Stimulated activated CD4-positive, alpha-beta T cell treated with anti-CD3 and anti-CD28 coated beads, TNF-alpha, amount 100 ng/mL, for 24 hours (primary cell): ENCODE results near the gene BMP8B.
"Not testable (repeated sequence)": the region's sequence is repeated elsewhere in the genome, so short reads cannot be mapped to it uniquely, and the experiment has no call there.

Source experiments
- DNase-seq, 3 experiments: peaks; one replicate each; pipeline ENCODE4 v3.0.0-alpha.2; 2020; ENCODE audit warnings: low read depth in 3 of 3

The BMP8B gene

DNA sequence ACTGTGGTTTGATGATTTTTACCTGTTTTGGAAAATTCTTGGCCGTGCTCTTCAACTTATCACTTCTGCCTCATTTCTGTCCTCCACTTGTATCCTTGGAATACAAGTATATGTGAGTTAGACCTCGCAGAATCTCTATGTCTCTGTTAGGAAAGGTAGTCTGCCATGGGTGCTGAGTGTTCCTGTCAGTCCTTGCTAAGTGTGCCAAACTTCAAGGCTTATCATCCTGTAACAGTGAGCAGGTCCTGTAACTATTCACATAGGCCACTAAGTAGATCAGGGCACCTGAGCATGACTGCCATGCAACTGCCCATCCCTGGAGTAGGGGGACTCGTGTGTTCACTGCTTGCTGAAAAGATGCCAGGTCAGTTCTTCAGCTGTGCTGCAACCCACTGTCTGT, 24.2 kb upstream of the BMP8B start:
- no peak for DNase-seq

DNA sequence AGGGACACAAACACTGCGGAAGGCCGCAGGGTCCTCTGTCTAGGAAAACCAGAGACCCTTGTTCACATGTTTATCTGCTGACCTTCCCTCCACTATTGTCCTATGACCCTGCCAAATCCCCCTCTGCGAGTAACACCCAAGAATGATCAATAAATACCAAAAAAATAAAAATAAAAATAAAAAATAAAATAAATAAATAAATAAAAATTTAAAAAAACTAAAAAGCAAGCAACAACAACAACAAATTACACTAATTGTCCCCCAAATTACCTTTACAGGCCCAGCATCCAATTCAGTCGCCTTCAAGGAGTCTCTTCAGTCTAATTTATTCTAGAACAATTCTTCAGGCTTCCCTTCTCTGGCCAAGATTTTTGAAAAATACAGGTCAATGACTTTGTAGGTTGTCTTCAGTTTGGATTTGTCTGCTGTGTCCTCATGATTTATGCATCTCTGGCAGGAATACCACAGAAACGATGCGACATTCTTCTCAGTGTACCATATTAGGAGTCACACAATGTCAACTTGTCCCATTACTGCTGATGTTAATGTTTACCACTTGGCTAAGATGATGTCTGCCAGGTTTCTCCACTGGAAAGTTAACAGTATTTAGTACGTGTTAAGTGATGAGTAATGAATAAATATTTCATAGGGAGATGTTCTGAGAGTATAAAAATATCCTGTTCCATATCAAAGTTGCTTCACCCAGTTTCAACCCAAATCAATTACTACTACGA, 20.3 kb upstream of the BMP8B start:
- DNase-seq: no peak

DNA sequence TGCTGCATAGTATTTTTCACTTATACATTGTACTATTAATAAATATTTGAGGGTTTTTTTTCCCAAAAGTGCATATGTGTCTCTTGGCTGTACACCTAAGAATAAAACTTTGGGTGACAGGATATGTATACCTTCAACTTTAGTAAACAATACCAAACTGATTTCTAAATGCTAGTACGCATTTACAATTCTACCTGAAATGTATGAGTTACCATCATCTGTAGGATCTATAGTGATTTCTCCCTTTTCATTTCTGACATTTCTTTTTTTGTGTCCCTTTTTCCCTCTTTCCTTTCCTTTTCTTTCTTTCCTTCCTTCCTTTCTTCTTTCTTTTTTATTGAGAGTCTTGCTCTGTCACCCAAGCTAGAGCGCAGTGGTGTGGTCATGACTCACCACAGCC, 16.7 kb upstream of the BMP8B start:
- DNase-seq: no peak

DNA sequence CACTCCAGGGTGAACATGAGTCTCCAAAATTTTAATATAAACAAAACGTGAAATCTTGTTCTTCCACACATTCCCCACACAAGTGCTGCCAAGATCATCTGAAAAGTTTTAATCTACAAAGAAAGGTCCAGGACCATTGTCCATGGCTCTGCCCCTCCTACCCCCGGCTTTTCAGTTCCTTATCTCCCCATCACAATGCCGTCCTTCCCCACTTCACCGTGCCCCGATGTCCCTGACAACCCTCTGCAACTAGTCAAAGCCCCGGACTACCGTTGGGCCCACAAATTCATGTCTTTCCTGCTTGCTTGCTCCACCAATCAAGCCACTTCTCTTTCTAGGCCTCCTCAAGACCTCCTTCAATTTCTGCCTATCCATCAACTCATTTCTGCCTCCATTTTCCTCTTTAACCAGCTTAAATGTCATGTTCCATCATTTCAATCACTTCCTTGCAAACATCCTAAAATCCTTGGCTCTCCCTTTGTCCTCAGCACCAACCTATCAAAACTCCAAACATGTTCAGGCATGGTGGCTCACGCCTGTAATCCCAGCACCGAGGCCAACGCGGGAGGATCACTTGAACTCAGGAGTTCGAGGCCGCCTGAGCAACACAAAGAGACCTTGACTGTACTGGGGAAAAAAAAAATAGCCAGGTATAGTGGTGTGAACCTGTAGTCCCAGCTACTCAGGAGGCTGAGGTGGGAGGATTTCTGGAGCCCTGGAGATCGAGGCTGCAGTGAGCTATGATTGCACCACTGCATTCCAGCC, 14.0 kb upstream of the BMP8B start:
- DNase-seq: no peak

DNA sequence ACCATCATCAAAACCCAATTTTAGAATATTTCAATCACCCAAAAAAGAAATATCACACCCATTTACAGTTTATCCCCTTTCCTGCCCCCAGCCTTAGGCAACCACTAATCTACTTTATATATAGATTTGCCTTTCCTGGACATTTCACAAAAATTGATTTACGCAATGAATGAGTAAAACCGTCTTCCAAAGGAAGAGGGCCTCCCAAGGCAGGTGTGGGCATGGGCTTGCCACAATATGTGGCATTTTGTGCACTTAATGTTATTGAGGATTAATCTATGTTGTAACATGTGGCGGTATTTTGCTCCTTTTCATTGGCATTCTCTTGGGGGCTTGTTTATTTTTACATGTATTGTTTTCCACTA, 11.8 kb upstream of the BMP8B start:
- DNase-seq: no peak

DNA sequence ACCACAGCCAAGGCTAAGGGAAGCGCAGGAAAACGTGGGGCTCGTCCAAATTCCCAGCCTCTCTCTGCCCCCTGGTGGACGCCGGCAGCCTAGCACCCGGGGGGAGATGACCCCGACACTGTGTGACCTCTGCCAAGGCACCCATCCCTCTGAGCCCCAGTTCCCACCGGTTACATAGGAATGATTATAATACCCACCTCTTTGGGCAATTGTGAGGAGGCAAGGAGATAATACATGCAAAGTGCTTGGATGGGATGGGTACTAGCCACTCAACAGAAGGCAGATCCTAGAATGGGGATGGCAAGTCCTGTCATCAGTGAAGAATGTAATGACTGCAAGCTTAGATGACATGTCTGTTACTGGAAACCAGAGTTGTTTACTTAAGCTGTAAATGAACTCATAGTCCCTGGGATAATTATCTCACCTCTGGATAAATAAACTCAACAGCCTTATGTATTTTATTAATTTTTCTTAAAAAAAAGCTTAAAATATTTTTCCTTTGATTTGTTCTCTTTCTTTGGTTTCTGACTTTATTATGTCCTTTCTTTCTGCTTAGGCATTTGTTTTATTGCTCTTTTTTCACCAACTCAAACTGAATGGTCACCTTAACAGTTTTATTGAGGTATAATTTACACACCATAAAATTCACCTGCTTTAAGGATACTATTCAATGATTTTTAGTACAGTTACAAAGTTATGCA, 11.3 kb upstream of the BMP8B start:
- DNase-seq: peak; percentile 47 to 68 (median 51)

DNA sequence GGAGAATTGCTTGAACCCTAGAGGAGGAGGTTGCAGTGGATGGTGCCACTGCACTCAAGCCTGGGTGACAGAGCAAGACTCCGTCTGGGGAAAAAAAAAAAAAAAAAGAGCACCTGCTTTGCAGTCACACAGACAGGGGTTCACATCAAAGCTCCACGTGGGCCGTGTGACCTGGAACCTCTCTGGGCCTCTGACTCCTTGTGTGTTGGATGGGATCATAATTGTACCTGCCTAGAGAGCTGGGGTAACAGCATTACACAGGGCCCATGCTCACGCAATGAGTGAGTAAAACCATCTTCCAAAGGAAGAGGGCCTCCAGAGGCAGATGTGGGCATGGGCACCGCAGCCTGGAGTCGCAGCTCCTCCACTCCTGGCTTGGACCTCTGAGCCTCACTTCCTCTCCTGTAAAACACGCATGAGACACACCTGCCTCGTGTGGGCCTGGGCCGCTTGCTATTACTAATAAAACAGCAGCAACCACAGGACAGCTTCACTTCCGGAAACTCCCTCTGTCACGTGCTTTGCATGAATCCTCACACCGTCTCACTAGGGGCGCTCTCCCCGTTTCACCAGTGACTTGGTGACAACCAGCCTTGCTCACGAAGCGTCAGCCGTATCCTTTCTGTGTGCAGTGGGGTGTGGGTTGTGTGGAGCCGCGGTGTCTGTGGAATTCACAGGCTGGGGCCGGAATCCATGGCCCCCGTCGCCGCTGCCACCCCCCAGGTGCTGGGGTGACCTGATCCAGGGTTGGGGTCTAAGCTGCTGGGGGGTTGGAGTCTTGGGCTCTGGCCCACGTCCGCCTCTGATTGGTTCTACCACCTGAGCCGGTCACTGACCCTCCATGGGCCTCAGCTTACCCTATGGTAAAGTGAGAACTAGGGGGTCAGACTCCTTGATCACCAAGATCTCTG, 10.4 kb upstream of the BMP8B start:
- peak; percentile 63 to 82 (median 82) for DNase-seq

DNA sequence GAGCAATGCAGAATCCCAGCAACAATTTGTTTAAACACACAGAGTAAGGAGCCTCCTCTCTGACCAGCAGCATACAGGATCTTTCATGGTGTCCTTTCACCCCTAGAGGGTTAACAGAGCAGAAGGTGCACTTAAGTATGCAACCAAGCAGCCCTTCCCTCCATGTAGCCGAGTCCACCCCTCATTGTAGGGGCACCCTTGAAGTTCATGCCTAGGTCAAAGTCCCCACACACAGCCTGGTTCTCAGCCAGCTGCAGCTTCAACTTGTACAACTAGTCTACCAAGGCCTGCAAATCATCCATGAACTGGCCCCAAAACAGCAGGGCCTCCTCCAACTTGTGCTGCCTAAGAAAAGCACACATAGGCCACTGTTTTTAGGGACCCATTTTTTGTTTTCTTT, 7.0 kb upstream of the BMP8B start:
- DNase-seq: no peak

DNA sequence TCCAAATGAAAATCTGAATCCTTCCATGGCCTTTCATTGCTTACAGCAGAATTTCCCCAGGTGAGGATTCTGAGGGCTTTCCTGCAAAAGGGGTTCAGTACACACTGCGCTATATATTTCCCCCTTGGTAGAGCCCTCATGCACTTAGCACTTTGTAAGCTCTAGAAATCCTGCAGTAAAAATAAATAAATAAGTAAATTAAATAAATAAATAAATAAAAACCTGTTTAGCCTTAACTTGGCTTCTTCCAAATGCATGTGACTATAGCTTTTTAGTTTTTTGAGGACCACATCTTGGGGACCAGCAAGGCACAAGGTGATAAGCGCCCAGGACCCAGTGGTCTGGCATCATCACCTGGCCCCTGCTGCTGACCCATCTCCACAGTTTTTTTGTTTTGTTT, 3.2 kb upstream of the BMP8B start:
- DNase-seq: no peak

DNA sequence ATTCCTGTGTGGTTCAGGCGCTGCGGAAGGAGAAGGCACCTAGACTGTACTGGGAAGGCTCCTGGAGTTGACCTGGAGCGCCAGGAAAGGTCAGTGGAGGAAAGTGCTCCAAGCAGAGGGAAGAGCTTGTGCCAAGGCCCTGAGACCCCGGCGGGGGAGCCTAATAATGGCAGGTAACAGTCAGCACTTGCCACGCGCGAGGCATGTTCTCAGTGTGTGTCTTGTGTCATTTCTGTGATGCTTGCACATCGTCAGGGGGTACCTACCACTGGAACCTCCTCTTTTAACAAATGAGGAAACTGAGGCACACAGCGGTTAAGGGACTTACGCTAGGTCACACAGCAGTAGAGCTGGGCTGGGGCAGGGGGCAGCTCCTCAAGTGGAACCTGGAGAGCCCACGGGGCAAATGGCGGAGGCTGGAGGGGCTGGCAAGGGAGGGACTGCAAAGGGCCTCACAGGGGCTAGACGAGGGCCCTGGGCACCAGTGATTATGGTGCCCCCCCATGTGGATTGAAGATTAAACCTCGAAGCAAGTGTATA, 976 bp upstream of the BMP8B start:
- DNase-seq: no peak

DNA sequence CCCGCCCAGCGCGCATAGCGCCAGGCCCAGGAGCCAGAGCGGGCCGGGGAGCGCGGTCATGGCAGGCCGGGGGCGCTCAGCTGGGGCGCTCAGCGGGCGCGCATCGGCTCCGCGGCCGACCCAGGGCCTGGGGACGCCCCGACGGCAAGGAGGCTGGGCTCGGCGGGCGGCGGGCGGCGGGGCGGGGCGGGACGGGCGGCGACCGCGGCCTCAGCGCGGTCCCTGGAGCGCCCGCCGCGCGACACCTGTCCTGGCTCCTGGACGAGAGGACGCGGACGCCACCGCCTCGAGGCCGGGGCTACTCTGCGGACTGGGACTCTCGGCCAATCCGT, 273 bp downstream of the BMP8B start:
- no peak for DNase-seq

DNA sequence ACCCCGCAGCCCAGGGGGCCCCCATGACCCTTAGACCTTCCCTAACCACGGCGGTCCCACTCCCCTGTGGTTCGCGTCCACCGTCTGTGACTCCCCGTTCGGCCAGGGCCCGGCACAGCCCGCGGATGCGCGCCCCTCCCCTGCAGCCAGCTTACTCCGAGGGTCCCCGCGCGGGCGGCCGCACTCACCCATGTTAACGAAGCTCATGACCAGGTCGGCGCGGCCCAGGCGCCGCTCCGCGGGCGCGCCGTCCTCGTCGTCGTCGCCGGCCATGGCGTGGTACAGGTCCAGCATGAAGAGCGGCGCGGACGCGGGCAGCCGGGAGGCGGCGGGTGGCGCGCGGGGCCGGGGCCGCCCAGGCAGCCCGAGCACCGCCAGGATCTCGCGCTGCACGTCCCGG, 701 bp downstream of the BMP8B start:
- DNase-seq: not testable (repeated sequence)

DNA sequence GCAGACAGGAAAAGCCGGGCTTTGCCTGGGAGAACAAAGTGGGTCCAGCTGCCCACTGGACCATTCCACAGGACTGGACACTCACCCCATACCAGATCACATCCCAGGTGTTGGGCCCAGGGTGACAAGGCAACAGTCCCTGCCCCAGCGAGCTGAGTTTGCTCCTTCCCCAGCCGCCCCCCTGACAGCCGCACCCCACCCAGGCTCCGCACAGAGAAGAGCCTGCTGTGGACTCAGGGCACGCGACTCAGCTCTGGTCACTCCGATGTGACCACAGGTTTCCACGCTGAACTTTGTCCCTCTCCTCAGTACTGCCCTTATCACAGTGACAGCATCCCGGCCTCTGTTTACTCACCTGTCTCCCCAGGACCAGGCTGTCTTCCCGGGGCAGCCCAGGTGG, 1.2 kb downstream of the BMP8B start:
- no peak for DNase-seq

DNA sequence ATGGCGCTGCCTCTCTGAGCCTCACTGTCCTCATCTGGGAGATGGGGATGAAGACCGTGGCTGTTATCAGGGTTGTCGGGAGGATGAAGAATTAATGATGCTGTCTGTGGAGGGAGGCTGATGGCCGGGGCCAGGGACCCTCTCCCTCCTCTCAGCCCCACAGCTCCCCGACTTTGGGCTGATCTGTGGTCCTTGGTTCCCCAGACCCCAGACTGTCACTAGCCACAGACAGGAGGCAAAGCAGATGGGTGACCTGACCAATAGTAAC, 1.6 kb downstream of the BMP8B start:
- DNase-seq: not testable (repeated sequence)

DNA sequence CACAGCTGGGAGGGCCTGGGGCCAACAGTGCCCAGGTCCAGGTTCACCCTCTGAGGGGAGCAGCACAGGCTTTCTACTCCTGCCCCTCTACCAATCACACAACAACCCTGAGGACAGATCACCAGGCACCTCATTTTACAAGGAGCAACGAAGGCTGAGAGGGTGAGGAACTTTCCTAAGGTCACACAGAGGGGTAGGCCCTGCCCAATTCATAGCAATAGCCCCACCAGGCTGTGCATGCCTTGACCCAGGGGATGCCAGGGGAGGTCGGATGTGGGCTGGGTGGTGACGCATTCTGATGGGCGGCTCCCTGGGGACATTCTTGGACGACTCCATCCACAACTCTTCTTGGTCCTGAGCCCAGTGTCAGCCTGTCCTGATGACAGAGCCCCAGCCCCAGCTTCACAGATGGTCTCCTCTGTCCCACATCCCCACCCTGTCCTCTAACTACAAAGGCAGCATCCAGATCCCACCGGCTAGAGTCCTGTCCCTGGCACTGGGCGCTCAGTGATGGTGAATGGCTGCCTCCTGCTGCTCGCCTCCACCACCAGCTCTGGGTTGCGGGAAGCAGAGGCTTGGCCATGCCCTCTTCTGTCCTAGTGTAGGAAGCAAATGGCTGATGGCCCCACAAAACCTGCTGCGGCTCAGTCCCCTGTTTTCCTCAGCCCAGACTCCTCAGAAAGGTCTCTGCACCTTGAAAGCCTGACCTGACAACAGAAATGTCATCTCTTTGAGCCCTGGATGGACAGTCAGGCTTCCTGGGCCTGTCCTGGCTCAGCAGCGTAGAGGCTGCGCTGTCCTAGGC, 2.2 kb downstream of the BMP8B start:
- DNase-seq: not testable (repeated sequence)

DNA sequence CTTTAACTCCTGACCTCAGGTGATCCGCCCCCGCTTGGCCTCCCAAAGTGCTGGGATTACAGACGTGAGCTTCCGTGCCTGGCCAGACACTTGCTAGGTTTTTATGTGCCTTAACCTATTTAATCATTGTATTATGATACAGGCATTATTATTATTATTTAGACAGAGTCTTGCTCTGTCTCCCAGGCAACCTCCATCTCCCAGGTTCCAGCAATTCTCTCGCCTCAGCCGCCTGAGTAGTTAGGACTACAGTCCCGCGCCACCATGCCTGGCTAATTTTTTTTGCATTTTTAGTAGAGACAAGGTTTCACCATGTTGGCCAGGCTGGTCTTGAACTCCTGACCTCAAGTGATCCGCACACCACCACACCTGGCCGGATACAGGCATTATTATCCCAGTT, 6.0 kb downstream of the BMP8B start:
- not testable (repeated sequence) for DNase-seq

DNA sequence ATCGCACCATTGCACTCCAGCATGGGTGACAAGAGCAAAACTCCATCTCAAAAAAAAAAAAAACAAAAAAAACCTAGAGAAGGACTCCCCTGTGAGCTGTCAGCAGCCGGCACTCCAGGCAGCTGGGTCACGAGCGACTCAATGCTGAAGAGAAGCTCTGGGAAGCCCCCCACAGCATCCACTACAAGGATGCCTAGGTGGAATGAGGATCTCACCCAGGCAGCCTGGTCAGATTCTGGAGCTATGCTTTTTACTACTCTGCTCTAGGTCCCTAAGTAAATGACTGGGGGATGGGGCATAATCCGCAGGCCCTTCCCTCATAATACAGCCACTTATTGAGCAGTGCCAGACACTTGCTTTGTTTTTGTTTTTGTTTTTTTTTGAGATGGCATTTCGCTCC, 6.6 kb downstream of the BMP8B start:
- no peak for DNase-seq

DNA sequence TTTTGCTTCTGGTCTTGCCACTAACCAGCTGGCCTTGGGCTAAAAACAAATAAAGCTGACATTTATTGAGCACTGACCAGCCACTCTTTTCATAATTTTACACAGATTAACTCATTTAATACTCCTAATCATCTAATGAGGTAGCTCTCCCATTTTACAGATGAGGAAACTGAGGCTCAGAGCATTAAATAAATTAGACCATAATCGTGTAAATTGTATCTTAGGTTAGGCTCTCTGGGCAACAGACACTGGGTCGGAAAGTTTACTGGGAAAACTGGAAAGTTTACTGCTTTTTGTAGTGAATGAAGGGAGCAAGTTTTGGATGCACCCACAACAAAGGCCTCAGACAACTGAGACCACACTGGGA, 7.3 kb downstream of the BMP8B start:
- no peak for DNase-seq

DNA sequence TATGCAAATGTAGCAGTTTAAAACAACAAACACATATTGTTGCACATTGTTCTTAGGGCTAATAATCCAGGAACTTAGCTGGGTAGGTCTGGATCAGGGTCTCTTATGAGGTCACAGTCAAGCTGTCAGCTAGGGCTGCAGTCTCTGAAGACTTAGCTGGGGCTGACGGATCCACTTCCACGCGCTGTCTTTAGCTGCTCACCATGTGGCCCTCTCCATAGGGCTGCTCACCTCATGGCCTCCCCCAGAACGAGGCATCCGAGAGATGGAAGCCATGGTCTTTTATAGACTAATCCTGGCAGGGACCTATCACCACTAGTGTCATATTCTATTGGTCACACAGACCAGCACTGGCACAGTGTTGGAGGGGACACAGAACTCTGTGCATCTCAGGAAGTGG, 8.8 kb downstream of the BMP8B start:
- no peak for DNase-seq

DNA sequence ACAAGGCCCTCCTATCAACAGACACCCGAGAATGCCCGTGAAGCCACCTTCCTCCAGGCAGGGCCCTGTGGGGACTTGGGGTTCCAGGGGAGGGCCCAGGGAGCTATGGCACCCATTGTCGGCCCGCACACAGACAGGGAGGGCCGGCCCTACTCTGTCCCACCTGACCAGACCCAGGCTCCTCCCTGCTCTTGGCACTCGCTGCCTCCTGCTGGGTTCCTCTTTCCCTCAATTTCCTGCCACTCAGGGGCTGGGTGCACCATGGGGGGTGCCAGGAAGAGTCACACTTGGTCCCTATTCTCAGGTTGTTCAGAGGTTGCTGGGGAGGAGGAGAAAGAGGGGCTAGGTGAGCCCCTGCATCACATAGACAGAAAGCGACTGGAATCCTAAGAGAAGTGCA, 9.5 kb downstream of the BMP8B start:
- DNase-seq: no peak

DNA sequence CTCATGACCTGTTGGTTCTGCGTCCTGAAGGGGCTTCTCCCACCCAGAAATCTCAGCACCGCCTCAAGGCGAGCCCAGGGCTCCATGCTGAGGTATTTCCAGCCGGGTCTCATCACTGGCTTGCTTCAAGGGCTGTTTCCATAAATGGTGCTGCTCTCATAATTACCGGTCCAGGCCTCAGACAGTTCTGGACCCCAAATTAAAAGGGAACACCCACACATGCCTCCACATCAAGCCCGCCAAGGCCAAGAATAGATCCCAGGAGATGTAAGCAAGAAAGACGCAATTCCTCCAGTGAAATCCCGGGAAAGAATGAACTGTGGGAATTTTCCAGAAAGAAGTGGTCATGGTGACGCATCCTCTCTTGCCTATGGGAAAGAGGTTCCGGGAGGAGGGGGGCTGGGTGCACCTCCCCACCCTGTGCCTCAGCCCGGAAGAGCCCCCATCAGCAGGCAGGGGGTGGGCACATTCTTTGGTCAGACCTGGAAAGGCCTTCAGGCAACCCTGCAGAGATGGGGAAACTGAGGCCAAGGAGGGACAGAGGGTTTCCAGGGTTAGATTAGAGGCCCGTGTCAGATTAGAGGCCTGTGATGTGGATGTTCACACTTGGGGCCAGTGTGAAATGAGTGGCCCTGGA, 10.1 kb downstream of the BMP8B start:
- not testable (repeated sequence) for DNase-seq
